HEK293 (cell line): Measurements from ENCODE around the gene LRCH2.

ENCODE experiments used
- CTCF ChIA-PET: fragments of 350-600 bp; formaldehyde crosslinking; extraction: SDS; loops from one replicate; lab custom pipeline; 2021; ENCODE audit warnings: antibody characterized with exemption; lab: Yijun Ruan, JAX
- POLR2A ChIA-PET: fragments of 300-600 bp; formaldehyde crosslinking; extraction: SDS; loops from one replicate; lab custom pipeline; 2020; ENCODE audit warnings: antibody characterized with exemption, inconsistent platforms; lab: Yijun Ruan, JAX
- H3K27ac ChIP-seq: fragments of 200-500 bp; sonication (Bioruptor generic); 2 replicates; pipeline ENCODE4 v1.5.1; 2014; ENCODE audit warnings: low read depth, low read length, control low read depth, inconsistent platforms; ENCODE audit errors: extremely low read depth
- H3K36me3 ChIP-seq, 2 experiments: fragments of 200-500 bp in 1 of 2; sonication (Bioruptor generic) in 1 of 2; 1 replicate in 1 of 2; 2 replicates in 1 of 2; pipeline ENCODE4 v1.5.1; 2014 to 2017; ENCODE audit warnings: inconsistent platforms in 2 of 2, low read length in 2 of 2; ENCODE audit not compliant: control insufficient read depth in 2 of 2, insufficient read depth in 1 of 2
- H3K4me1 ChIP-seq: fragments of 200-500 bp; sonication (Bioruptor generic); 2 replicates; pipeline ENCODE4 v1.5.1; 2014; ENCODE audit warnings: mild to moderate bottlenecking, low read length, inconsistent platforms; ENCODE audit not compliant: control insufficient read depth, insufficient read depth
- H3K4me3 ChIP-seq: 2 replicates; pipeline ENCODE4 v1.5.1; 2011; ENCODE audit warnings: low read depth, mild to moderate bottlenecking, control low read depth, low read length, moderate library complexity
- H3K9me3 ChIP-seq: fragments of 200-500 bp; sonication (Bioruptor generic); 2 replicates; pipeline ENCODE4 v1.5.1; 2014; ENCODE audit warnings: low read depth, low read length, inconsistent platforms; ENCODE audit not compliant: control insufficient read depth, insufficient read depth
- BCL11B ChIP-seq: fragments of 450-650 bp; formaldehyde crosslinking; IDR thresholded peaks from 2 replicates; pipeline ENCODE4 v1.5.1; 2016; ENCODE audit warnings: low read depth, missing biosample characterization, missing genetic modification characterization
- BCL6B ChIP-seq: fragments of 450-650 bp; formaldehyde crosslinking; IDR thresholded peaks from 2 replicates; pipeline ENCODE4 v1.5.1; 2017; ENCODE audit warnings: missing biosample characterization, missing genetic modification characterization
- GLI4 ChIP-seq: fragments of 450-650 bp; formaldehyde crosslinking; IDR thresholded peaks from 2 replicates; pipeline ENCODE4 v1.5.1; 2016; ENCODE audit warnings: missing biosample characterization, missing genetic modification characterization
- KLF17 ChIP-seq: fragments of 450-650 bp; formaldehyde crosslinking; IDR thresholded peaks from 2 replicates; pipeline ENCODE4 v1.5.1; 2016; ENCODE audit warnings: missing biosample characterization, missing genetic modification characterization
- RBAK ChIP-seq: fragments of 450-650 bp; formaldehyde crosslinking; IDR thresholded peaks from 2 replicates; pipeline ENCODE4 v1.5.1; 2016; ENCODE audit warnings: missing biosample characterization, missing genetic modification characterization
- REPIN1 ChIP-seq: fragments of 450-650 bp; formaldehyde crosslinking; IDR thresholded peaks from 2 replicates; pipeline ENCODE4 v1.5.1; 2017; ENCODE audit warnings: missing biosample characterization, missing genetic modification characterization, low read depth
- ZBTB8A ChIP-seq: fragments of 450-650 bp; formaldehyde crosslinking; IDR thresholded peaks from 2 replicates; pipeline ENCODE4 v1.5.1; 2016; ENCODE audit warnings: missing biosample characterization, missing genetic modification characterization
- ZNF146 ChIP-seq: fragments of 450-650 bp; formaldehyde crosslinking; IDR thresholded peaks from 2 replicates; pipeline ENCODE4 v1.5.1; 2016; ENCODE audit warnings: missing biosample characterization, missing genetic modification characterization
- ZNF266 ChIP-seq: fragments of 450-650 bp; formaldehyde crosslinking; IDR thresholded peaks from 2 replicates; pipeline ENCODE4 v1.5.1; 2016; ENCODE audit warnings: missing biosample characterization, missing genetic modification characterization, low read depth
- ZNF280D ChIP-seq: fragments of 450-650 bp; formaldehyde crosslinking; IDR thresholded peaks from 2 replicates; pipeline ENCODE4 v1.5.1; 2016; ENCODE audit warnings: missing biosample characterization, missing genetic modification characterization
- ZNF362 ChIP-seq: fragments of 450-650 bp; formaldehyde crosslinking; IDR thresholded peaks from 2 replicates; pipeline ENCODE4 v1.5.1; 2016; ENCODE audit warnings: missing biosample characterization, missing genetic modification characterization
- ZNF423 ChIP-seq: fragments of 450-650 bp; formaldehyde crosslinking; IDR thresholded peaks from 2 replicates; pipeline ENCODE4 v1.5.1; 2016; ENCODE audit warnings: missing biosample characterization, missing genetic modification characterization
- ZNF48 ChIP-seq: fragments of 450-650 bp; formaldehyde crosslinking; IDR thresholded peaks from 2 replicates; pipeline ENCODE4 v1.5.1; 2016; ENCODE audit warnings: missing biosample characterization, missing genetic modification characterization
- ZNF488 ChIP-seq: fragments of 450-650 bp; formaldehyde crosslinking; IDR thresholded peaks from 2 replicates; pipeline ENCODE4 v1.5.1; 2016; ENCODE audit warnings: missing biosample characterization, missing genetic modification characterization
- ZNF580 ChIP-seq: fragments of 450-650 bp; formaldehyde crosslinking; IDR thresholded peaks from 2 replicates; pipeline ENCODE4 v1.5.1; 2016; ENCODE audit warnings: missing biosample characterization, missing genetic modification characterization
- ZNF585B ChIP-seq: fragments of 450-650 bp; formaldehyde crosslinking; IDR thresholded peaks from 2 replicates; pipeline ENCODE4 v1.5.1; 2016; ENCODE audit warnings: missing biosample characterization, missing genetic modification characterization
- ZNF626 ChIP-seq: fragments of 450-650 bp; sonication (Bioruptor Pico); formaldehyde crosslinking; IDR thresholded peaks from 2 replicates; pipeline ENCODE4 v1.5.1; 2018; ENCODE audit warnings: missing biosample characterization, missing genetic modification characterization, inconsistent platforms
- ZNF645 ChIP-seq: fragments of 450-650 bp; formaldehyde crosslinking; IDR thresholded peaks from 2 replicates; pipeline ENCODE4; 2016; ENCODE audit warnings: missing biosample characterization, missing genetic modification characterization
- ZNF707 ChIP-seq: fragments of 450-650 bp; formaldehyde crosslinking; IDR thresholded peaks from 2 replicates; pipeline ENCODE4 v1.5.1; 2016; ENCODE audit warnings: missing biosample characterization, missing genetic modification characterization
- ZSCAN16 ChIP-seq: fragments of 450-650 bp; formaldehyde crosslinking; IDR thresholded peaks from 2 replicates; pipeline ENCODE4 v1.5.1; 2016; ENCODE audit warnings: missing biosample characterization, missing genetic modification characterization

Gene LRCH2

DNA sequence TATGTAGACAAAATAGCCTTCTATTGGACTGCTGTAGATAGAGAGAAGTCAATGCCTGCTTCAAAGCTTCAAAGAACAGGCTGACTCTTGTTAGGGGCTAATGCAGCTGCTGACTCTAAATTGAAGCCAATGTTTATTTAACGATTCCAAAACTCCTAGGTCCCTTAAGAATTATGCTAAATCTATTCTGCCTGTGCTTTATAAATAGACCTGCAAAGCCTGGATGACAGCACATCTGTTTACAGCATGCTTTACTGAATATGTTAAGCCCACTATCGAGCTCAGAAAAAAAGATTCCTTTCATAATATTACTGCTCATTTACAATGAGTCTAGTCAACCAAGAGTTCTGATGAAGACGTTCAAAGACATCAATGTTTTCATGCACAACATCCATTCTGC lies 99.5 kb downstream of the LRCH2 start:
- H3K36me3 ChIP-seq = peaks cover 0 to 5% of the 10 kb centered on the region in 2 experiments; a peak in 2 of 3 replicates
- no peak overlapping the region for H3K4me3 ChIP-seq
- no peak for TF ChIP-seq ZNF362 (tag by site-specific recombination)
- TF ChIP-seq KLF17 (tag by site-specific recombination) = no peak
- TF ChIP-seq, all 188 proteins: peak for 0
- H3K9me3 ChIP-seq = no peaks in the 10 kb centered on the region
- no peaks in the 10 kb centered on the region for H3K4me1 ChIP-seq
- CTCF ChIA-PET = interaction anchor here (1.0 to 1.1 kb wide), 2 partner anchors 11 to 13 kb away, joined by 4 to 6 read pairs; no protein-coding TSS in a partner anchor
- POLR2A ChIA-PET = no interaction called here
- H3K27ac ChIP-seq = no peak overlapping the region

GRCh38 chrX:115112411-115112810 lies 121.5 kb downstream of the LRCH2 start:
- H3K9me3 ChIP-seq = no peaks in the 10 kb centered on the region; the same call in 1 of the 2 replicates
- H3K27ac ChIP-seq = no peak overlapping the region
- peaks cover 0 to 8% of the 10 kb centered on the region in 2 experiments; a peak in 1 of 3 replicates for H3K36me3 ChIP-seq
- no peak for TF ChIP-seq RBAK
- no peak for TF ChIP-seq ZNF488 (tag by site-specific recombination)
- TF ChIP-seq ZNF707 (tag by site-specific recombination) = no peak
- no peak for TF ChIP-seq ZNF645
- no peak for TF ChIP-seq ZNF580
- TF ChIP-seq ZNF626 (tag by site-specific recombination) = no peak
- no peak for TF ChIP-seq ZNF280D (tag by site-specific recombination)
- no peak for TF ChIP-seq ZNF585B
- TF ChIP-seq BCL6B (tag by site-specific recombination) = no peak
- no peak for TF ChIP-seq ZBTB8A (tag by site-specific recombination)
- no peak for TF ChIP-seq ZNF146 (tag by site-specific recombination)
- no peak for TF ChIP-seq BCL11B
- TF ChIP-seq REPIN1 (tag by site-specific recombination) = no peak
- no peak for TF ChIP-seq ZNF423 (tag by site-specific recombination)
- TF ChIP-seq ZSCAN16 (tag by site-specific recombination) = no peak
- no peak for TF ChIP-seq ZNF266
- no peak for TF ChIP-seq GLI4 (tag by site-specific recombination)
- no peak for TF ChIP-seq ZNF48 (tag by site-specific recombination)
- H3K4me1 ChIP-seq = no peaks in the 10 kb centered on the region
- POLR2A ChIA-PET = no interaction called here
- CTCF ChIA-PET = no interaction called here
- no peak overlapping the region for H3K4me3 ChIP-seq
